GM21619 (cell line): Measurements from ENCODE around the gene IRAK3.
"Not testable (repeated sequence)": the region's sequence is repeated elsewhere in the genome, so short reads cannot be mapped to it uniquely, and the experiment has no call there.

Source experiments
- ATAC-seq: cut with Tn5 transposase; IDR thresholded peaks from one replicate; pipeline ENCODE4 v1.9.1; 2021; ENCODE audit not compliant: unreplicated experiment

The IRAK3 gene

GRCh38 chr12:66169221-66170170 lies 19.5 kb upstream of the IRAK3 start, which contains the start of gene TMBIM4:
TSS of gene TMBIM4 (minus strand) at chr12:66169996. CDS start at chr12:66169951, 45 bp downstream.
- ATAC-seq, result peak; percentile 82

DNA sequence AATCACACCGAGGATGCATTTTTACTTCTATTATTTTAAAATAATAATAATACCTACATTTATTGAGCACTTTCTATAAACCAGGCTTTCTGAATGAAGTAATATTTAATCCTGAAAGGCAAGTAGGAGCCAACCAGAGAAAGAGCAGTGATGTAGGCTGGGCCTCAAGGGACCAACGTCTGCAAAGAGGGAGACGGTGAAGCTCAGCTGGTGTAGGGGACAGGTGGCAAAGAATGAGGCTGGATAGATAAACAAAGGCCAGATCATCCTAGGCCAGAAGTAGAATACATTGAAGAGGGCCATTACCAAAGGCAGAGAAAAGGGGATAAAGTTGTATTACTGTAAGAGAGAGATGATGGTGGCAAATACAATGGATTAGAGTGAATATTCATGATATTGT lies 18.4 kb upstream of the IRAK3 start:
- ATAC-seq, result no peak

- ATAC-seq, result not testable (repeated sequence)
These were observed 14.4 kb upstream of the IRAK3 start for GRCh38 chr12:66174391-66175325.

DNA sequence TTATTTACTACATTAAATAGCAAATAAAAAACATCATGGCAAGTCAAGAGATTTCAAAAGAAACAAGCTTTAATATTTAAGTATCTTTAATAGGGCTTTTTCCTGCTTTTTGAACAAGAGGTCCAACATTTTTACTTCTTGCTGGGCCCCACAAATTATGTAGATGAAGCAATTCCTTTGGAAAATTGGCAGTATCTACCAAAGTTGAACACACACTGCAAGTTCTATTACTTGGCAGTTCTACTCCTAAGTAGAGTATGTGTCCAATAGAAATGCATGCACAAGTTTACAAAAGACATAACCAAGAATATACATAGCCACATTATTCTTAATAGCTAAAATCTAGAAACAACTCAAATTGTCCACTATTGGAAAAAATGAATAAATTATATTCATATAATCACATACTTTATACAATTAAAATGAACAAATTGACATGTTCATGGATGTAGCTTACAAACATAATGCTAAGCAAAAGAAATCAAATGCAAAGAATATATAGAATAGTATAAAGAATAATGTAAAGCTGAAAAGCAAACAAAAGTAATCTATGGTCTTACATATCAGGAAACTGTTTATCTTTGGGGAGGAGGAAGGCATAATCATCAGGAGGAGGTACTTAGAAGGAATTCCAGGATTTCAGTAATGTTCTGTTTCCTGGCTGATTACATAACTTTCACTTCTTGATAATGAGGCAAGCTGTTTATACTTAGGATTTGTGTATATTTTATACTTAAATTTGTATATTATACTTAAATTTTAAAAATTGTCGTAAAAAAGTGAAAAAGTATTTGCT lies 12.7 kb upstream of the IRAK3 start:
- ATAC-seq, result no peak

GRCh38 chr12:66182956-66183355 lies 6.1 kb upstream of the IRAK3 start:
- ATAC-seq, result no peak

DNA sequence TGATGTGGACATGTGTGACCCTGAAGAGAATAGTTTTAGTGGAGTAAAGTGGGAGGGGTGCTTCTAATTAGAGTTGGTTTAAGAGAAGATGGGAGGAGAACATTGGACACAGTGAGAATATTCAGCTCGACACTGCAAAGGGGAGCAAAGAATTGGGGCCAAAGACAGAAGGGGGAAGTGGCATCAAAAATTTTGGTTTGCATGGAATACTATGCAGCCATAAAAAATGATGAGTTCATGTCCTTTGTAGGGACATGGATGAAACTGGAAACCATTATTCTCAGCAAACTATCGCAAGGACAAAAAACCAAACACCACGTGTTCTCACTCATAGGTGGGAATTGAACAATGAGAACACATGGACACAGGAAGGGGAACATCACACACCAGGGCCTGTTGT lies 4.2 kb upstream of the IRAK3 start:
- ATAC-seq, result not testable (repeated sequence)

- no peak for ATAC-seq
These were observed 2.0 kb upstream of the IRAK3 start for GRCh38 chr12:66187036-66187435.

GRCh38 chr12:66187821-66188220 lies 1.2 kb upstream of the IRAK3 start:
- ATAC-seq, result no peak

DNA sequence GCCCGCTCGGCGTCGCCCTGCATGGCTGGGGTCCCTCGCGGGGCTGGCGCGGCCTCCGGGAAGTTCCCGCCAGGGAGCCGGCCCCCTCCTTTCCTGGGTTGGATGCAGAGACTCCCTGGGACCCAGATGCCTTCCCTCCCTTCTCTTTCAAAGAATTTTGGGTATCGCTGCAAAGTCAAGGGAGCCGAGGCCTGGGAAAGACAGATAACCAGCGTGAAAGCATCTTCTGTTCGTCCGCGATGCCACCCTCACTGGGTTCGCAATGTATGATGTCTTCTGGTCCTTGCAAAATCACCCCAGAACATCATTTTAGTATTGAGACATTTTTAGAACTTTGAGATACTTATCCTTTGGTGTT lies 451 bp downstream of the IRAK3 start:
- ATAC-seq, result no peak

- ATAC-seq, result no peak
These were observed 875 bp downstream of the IRAK3 start for GRCh38 chr12:66189889-66190288.

DNA sequence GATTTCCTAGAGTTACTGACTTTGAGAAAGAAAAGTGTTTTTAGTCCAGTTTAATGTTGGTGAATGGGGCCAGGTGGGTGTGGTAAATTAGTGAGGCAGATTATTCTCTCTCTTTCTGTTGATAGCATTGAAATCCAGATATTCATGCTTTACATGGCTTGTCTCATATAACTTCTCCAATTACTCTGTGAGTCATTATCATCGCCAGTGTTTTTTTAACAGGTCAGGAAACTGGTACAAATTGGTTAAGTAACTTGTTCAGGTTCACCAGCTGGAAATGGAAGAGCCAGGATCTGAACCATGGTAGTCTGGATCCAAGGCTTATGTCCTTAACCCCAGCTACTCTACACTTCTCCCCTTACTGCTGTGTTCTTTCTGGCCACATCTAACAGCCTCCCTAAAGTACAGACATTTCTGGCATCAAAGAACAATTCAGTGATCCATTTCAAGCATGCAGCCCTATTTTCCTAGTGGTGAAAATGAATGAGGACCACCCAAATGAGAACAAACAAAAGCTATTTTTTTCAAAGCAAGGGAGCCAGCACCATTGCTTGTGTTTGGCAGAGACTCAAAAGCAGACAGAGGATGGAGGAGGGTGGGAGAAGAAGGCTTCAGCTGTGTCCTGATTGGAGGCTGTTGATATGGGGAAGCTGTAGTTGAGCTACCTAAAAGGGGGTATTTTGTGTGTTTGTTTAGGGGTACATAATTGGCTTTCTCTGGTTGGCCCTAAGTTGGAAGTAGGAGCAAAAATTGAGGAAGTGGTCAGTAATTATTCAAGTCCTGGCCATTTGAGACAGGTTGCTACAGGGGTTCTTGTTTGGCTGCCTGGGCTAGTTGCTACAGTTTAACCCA lies 1.7 kb downstream of the IRAK3 start:
- peak; percentile 24 for ATAC-seq

DNA sequence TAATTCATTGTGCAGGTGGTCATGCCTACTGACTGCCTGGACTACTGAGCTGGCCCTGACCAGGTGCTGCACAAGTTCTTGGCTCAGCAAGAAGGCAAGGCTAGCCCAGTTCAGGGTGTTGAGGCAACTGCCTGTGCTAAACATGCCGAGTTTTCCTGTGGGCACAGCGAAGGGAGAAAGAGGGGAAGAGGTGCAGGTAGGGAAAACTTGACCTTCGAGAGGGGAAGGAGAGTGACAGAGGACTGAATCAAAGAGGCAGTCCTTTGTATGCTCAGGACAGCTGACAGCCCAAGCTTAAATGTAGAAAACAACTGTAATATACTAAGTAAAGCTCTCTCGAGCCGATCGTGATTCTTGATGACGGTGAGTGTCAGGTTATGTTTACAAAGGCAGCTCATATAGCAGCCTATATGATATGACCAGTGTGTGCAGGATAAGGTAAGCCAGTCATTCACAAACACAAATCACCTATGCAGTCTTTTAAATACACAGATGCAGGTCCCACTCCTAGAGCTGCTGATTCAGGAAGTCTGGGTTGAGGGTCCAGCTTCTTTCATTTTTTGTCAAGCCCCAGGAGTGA lies 2.6 kb downstream of the IRAK3 start:
- no peak for ATAC-seq

- ATAC-seq, result no peak
These were observed 5.1 kb downstream of the IRAK3 start for GRCh38 chr12:66194122-66194521.

GRCh38 chr12:66195242-66195641 lies 6.2 kb downstream of the IRAK3 start:
- no peak for ATAC-seq

DNA sequence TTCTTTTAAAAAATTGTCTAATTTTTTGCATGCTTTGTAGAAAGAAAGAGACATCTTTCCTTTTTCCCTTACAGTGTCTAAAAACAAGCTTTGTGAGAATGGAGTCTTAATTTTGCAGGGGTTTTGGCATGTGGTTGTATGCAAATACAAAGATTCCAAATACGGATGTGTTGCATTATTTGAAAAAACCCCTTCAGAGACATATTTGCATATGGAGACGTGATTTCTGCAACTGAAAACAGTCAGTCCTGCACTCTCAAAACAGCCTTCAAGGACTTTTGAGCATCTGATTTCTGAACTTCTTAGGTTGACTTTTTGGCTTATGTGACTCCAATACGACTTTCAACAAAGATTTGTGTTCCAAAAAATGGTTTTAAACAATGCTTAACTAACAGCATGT lies 7.8 kb downstream of the IRAK3 start:
- peak; percentile 95 for ATAC-seq

- no peak for ATAC-seq
These were observed 8.5 kb downstream of the IRAK3 start for GRCh38 chr12:66197495-66197921.

- no peak for ATAC-seq
These were observed 10.1 kb downstream of the IRAK3 start for GRCh38 chr12:66199141-66199540.

DNA sequence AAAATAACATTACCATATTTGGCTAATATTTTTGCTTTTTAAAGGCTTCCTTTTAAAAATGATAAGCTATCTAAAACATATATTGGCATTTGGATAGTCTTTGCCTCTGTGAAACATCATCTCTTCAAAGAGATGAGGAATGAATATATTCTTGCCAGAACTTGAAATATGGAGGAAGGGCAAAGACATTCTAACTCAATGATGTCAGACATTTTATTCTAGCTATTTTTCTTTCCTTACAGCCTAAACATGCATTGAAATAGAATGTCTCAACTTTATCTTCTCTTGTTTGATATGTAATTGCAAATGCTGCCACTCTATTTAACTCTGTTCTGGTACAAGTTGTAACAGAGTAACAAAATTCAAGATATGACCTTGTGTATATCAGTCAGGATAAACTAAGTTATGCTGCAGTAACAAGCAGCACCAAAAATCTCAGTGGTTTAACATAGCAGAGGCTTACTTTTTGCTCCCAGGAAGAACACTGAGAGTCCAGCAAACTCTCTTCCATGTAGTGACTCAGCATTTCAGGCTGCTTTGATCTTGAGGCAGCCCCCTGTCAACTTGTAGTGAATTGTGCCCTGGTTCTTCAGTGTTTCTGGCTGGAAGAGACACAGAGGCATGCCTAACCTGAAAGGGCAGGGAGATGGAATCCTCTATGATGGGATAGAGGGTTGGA lies 11.0 kb downstream of the IRAK3 start:
- no peak for ATAC-seq

DNA sequence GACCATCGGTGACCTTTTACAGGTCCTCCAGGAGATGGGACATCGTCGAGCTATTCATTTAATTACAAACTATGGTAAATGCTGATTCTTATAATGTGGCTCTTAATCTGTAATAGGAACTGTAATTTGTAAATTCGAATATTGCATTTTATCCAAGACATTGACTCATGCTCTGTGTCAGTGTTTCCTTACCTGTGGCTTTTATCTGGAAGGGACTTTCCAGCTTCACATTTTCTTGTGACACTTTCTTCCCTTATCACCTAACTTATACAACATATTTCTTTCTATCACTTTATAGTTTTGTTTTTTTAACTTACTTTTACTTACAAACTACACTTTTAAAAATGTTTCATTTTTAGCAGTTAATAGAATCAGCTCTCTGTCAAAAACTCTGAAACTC lies 14.8 kb downstream of the IRAK3 start:
- ATAC-seq, result no peak
